Activated B cell treated with CpG ODN at 0.5 μM for 24 hours (primary cell): ENCODE data around the gene LSMEM2. TPM values are rescaled to one million over a fixed set of nuclear protein-coding genes. Genes with fewer than 3 reads are reported as not detected.
A peak's percentile ranks its signal among the peaks of the same experiment; 100 is the strongest.

Experiments used
- ATAC-seq: fragments of 200-7000 bp; cut with Tn5 transposase; one replicate; pipeline ENCODE4 v1.10.0; 2021; ENCODE audit warnings: low read depth, mild to moderate bottlenecking, moderate library complexity
- CTCF ChIA-PET: fragments of 350-600 bp; sonication (Branson Sonifier 250); formaldehyde crosslinking; loops from one replicate; lab custom pipeline; 2021; ENCODE audit warnings: antibody characterized with exemption; lab: Charles Lee
- POLR2A ChIA-PET: fragments of 350-600 bp; sonication (Branson Sonifier 250); formaldehyde crosslinking; loops from one replicate; lab custom pipeline; 2021; ENCODE audit warnings: antibody characterized with exemption; lab: Charles Lee
- DNase-seq: peaks from one replicate; pipeline ENCODE4 v3.0.0; 2022
- H3K27ac Mint-ChIP-seq: one replicate; pipeline ENCODE4 v1.8.0; 2020; ENCODE audit warnings: mixed read lengths
- H3K27me3 Mint-ChIP-seq: one replicate; pipeline ENCODE4 v1.8.0; 2021; ENCODE audit warnings: mixed read lengths
- H3K36me3 Mint-ChIP-seq: one replicate; pipeline ENCODE4 v1.8.0; 2021; ENCODE audit warnings: low read depth, mixed read lengths
- H3K4me1 Mint-ChIP-seq: one replicate; pipeline ENCODE4 v1.8.0; 2021; ENCODE audit warnings: mixed read lengths
- H3K4me3 Mint-ChIP-seq: one replicate; pipeline ENCODE4 v1.8.0; 2020; ENCODE audit warnings: mild to moderate bottlenecking, mixed read lengths
- H3K9me3 Mint-ChIP-seq: one replicate; pipeline ENCODE4 v1.8.0; 2020; ENCODE audit warnings: mixed read lengths
- intact Hi-C: fragments of 100-400 bp; cut with micrococcal nuclease; formaldehyde crosslinking; loops from one replicate; pipeline ENCODE4 v1.15.1; 2024
- total RNA-seq: library from RNA; stranded (reverse); gene quantifications from 2 replicates; pipeline ENCODE4 v1.2.3, GENCODE V29; 2022
- TF ChIP-seq, protein P1 (sequence below): fragments of 200-600 bp; IDR thresholded peaks from one replicate; pipeline ENCODE4 v1.8.0; 2022; ENCODE audit warnings: antibody characterized with exemption, mild to moderate bottlenecking

The LSMEM2 gene
- total RNA-seq, 1 donor from 2014 or later: not detected

DNA sequence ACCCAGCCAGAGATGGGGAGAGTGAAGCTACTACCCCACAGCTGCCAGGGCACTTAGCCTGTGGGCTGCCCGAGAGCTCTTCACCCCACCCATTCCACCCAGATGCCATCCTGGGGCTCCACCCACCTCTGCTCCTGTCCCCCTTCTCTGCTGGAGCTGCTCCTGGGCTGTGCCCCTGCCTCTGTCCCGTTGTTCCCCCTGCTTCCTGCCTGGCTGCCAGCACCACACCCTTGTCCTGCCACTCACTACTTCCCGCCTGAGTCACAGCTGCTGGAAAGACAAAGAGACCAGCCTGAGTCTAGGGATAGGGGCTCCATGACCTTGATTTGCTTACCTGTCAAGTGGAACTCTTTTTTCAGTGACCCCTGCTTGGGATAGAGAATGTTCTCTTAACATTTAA lies 30.5 kb upstream of the LSMEM2 start:
- H3K27me3 Mint-ChIP-seq: no peaks in the 10 kb centered on the region
- ATAC-seq: no peak
- peaks cover 70% of the 10 kb centered on the region for H3K4me1 Mint-ChIP-seq

DNA sequence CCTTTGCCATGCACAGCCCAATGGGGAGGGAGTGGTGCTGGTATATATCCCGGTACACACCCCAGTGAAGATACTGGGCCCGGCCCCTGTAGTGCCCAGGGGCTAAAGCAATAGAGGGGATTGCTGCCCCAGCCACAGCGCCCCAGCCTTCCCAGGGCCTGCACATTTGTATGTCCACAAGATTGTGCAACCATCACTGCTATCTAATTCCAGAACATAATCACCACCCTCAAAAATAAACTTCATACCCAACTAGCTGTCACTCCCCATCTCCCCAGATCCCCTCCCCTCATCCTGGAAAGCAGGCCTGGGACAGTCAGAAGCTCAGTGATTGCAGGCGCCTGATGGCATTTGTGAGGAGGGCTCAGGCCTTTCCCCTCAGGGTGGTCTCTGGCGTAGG lies 29.4 kb upstream of the LSMEM2 start:
- H3K9me3 Mint-ChIP-seq: no peaks in the 10 kb centered on the region
- intact Hi-C loops: no loop called here
- TF ChIP-seq, protein P1, sequence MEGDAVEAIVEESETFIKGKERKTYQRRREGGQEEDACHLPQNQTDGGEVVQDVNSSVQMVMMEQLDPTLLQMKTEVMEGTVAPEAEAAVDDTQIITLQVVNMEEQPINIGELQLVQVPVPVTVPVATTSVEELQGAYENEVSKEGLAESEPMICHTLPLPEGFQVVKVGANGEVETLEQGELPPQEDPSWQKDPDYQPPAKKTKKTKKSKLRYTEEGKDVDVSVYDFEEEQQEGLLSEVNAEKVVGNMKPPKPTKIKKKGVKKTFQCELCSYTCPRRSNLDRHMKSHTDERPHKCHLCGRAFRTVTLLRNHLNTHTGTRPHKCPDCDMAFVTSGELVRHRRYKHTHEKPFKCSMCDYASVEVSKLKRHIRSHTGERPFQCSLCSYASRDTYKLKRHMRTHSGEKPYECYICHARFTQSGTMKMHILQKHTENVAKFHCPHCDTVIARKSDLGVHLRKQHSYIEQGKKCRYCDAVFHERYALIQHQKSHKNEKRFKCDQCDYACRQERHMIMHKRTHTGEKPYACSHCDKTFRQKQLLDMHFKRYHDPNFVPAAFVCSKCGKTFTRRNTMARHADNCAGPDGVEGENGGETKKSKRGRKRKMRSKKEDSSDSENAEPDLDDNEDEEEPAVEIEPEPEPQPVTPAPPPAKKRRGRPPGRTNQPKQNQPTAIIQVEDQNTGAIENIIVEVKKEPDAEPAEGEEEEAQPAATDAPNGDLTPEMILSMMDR: no peak
- no peak overlapping the region for H3K27ac Mint-ChIP-seq
- H3K27me3 Mint-ChIP-seq: no peaks in the 10 kb centered on the region
- peaks cover 43% of the 10 kb centered on the region for H3K36me3 Mint-ChIP-seq
- no peak for ATAC-seq
- H3K4me1 Mint-ChIP-seq: peaks cover 66% of the 10 kb centered on the region
- DNase-seq: no peak
- ChIA-PET POLR2A (interaction anchor here (1.0 to 4.6 kb wide), 2 partner anchors 14 to 21 kb away, joined by 3 to 49 read pairs; partner anchors contain the start of gene GNAI2), CTCF (interaction anchor here (3.5 to 5.2 kb wide), 3 partner anchors 10 to 55 kb away, joined by 15 to 104 read pairs (median 34); no protein-coding TSS in a partner anchor)
- H3K4me3 Mint-ChIP-seq: no peak overlapping the region

More for the DNA sequence above, 30.5 kb upstream of the LSMEM2 start:
- Mint-ChIP-seq H3K9me3 (no peaks in the 10 kb centered on the region), H3K4me3 (peak overlapping the region; percentile 26), H3K36me3 (peaks cover 39% of the 10 kb centered on the region), H3K27ac (peak overlapping the region; percentile 54)
- intact Hi-C loops: no loop called here
- ChIA-PET POLR2A (interaction anchor here (0.6 to 4.6 kb wide), 3 partner anchors 12 to 20 kb away, joined by 3 to 49 read pairs (median 47); partner anchors contain the start of gene GNAI2), CTCF (interaction anchor here (0.8 to 5.2 kb wide), 4 partner anchors 8 to 54 kb away, joined by 3 to 104 read pairs (median 24); no protein-coding TSS in a partner anchor)
- TF ChIP-seq, protein P1: no peak
- DNase-seq: no peak

GRCh38 chr3:50250514-50250913 lies 28.4 kb upstream of the LSMEM2 start:
- peaks cover 53% of the 10 kb centered on the region for H3K36me3 Mint-ChIP-seq
- H3K9me3 Mint-ChIP-seq: no peaks in the 10 kb centered on the region
- intact Hi-C loops: no loop called here
- DNase-seq (no peak), ATAC-seq (no peak)
- no peaks in the 10 kb centered on the region for H3K27me3 Mint-ChIP-seq
- CTCF ChIA-PET: interaction anchor here (3.5 to 5.2 kb wide), 3 partner anchors 9 to 56 kb away, joined by 15 to 104 read pairs (median 34); no protein-coding TSS in a partner anchor
- TF ChIP-seq, protein P1: no peak
- peaks cover 56% of the 10 kb centered on the region for H3K4me1 Mint-ChIP-seq
- no peak overlapping the region for H3K27ac Mint-ChIP-seq
- no peak overlapping the region for H3K4me3 Mint-ChIP-seq
- POLR2A ChIA-PET: interaction anchor here (0.8 to 1.0 kb wide), 2 partner anchors 13 to 15 kb away, joined by 3 read pairs; partner anchors contain the start of gene GNAI2

GRCh38 chr3:50251220-50251619 lies 27.7 kb upstream of the LSMEM2 start:
- Mint-ChIP-seq H3K4me3 (no peak overlapping the region), H3K4me1 (peaks cover 49% of the 10 kb centered on the region), H3K27me3 (no peaks in the 10 kb centered on the region), H3K27ac (peak overlapping the region; percentile 30), H3K9me3 (no peaks in the 10 kb centered on the region), H3K36me3 (peaks cover 56% of the 10 kb centered on the region)
- ChIA-PET CTCF (interaction anchor here (3.5 kb wide), 1 partner anchor 57 kb away, joined by 15 read pairs; no protein-coding TSS in a partner anchor), POLR2A (no interaction called here)
- intact Hi-C loops: no loop called here
- TF ChIP-seq, protein P1: no peak
- no peak for ATAC-seq
- no peak for DNase-seq

GRCh38 chr3:50254577-50255250 lies 24.2 kb upstream of the LSMEM2 start:
- H3K4me1 Mint-ChIP-seq: peaks cover 27% of the 10 kb centered on the region
- ATAC-seq: no peak
- no peak overlapping the region for H3K4me3 Mint-ChIP-seq
- H3K27ac Mint-ChIP-seq: no peak overlapping the region
- intact Hi-C loops: no loop called here
- TF ChIP-seq, protein P1: no peak
- no peak for DNase-seq
- no peaks in the 10 kb centered on the region for H3K27me3 Mint-ChIP-seq
- H3K9me3 Mint-ChIP-seq: no peaks in the 10 kb centered on the region
- peaks cover 77% of the 10 kb centered on the region for H3K36me3 Mint-ChIP-seq
- POLR2A ChIA-PET: interaction anchor here (0.6 kb wide), 1 partner anchor 1198 kb away, joined by 3 read pairs; no protein-coding TSS in a partner anchor
- CTCF ChIA-PET: interaction anchor here (2.6 kb wide), 1 partner anchor 8 kb away, joined by 11 read pairs; no protein-coding TSS in a partner anchor
